GM12872 (cell line): ENCODE measurements around the gene ZEB1.

Source experiments
- CTCF ChIP-seq: IDR thresholded peaks from 3 replicates; pipeline ENCODE4 v1.5.1; 2011; ENCODE audit warnings: low read depth, mild to moderate bottlenecking, low read length, moderate library complexity; ENCODE audit not compliant: insufficient read depth

ZEB1 gene

GRCh38 chr10:31468536-31468859, 149.5 kb downstream of the ZEB1 start:
- no peak for TF ChIP-seq CTCF

GRCh38 chr10:31475519-31475918, 156.5 kb downstream of the ZEB1 start:
- no peak for TF ChIP-seq CTCF

- TF ChIP-seq CTCF: no peak
These were observed 157.1 kb downstream of the ZEB1 start for GRCh38 chr10:31476088-31476487.

DNA sequence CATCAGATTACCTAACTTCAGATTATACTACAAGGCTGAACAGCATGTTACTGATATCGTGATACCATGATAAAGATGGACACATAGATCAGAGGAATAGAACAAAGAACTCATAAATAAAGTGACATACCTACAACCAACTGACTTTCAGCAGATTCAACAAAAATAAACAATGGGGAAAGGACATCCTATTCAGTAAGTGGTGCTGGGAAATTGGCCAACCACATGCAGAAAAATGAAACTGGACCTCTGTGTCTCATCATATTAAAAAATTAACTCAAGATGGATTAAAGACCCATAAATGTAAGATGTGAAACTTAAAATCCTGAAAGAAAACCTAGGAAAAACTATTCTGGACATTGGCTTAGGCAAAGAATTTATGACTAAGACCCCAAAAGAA, 158.6 kb downstream of the ZEB1 start:
- no peak for TF ChIP-seq CTCF

DNA sequence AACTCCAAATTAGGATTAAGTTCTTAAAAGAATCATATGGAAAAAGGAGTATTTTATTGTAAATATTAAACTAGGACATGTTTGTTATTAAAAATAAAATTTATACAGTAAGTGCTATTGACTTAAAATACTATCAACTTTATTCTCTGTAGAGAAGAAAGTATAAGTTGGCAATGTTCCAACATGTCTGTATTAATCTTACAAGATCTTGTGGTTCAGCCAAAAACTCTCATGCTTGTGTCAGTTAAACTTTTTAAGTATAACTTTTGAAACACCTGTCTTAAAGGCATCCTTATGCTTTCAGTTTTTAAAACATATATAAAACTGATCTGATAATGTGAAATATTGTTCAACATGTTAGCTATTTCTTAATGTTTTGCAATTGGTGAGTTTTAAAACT, 160.7 kb downstream of the ZEB1 start:
- TF ChIP-seq CTCF: no peak

- no peak for TF ChIP-seq CTCF
These were observed 164.5 kb downstream of the ZEB1 start for GRCh38 chr10:31483546-31483945.

DNA sequence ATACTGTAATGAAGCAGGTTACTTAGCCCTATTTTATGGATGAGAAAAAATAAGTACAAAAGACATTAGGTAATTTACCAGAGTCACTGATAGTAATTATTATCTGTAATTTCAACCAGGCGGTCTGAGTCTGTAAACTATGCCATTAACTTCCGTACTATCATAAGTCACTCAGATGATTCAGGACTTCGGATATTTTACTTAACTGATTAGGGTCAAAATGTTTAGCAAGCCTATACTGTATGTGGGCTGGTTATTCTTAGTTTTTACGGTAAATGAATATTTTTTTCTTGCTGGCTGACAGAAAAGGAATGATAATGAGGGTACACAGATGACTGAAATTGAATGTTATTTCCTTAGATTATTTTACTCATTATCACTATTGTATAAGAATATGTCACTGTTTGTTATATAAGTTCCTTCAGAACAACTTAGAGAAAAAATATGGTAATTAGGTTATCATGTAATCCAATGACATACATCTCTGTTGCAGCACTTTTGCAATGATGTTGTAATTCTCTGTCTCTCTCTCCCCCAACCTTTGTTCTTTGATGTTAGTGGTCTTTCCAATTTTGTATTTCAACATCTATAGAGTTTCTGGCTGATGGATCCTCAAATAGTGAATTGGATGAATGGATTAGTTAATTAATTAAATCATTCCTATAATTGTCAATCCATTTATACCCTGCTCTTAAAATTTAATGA, 165.6 kb downstream of the ZEB1 start:
- no peak for TF ChIP-seq CTCF
